ENCODE results near the gene UTP15. TPM values are rescaled to one million over a fixed set of nuclear protein-coding genes. Genes with fewer than 3 reads are reported as not detected.

Gene UTP15
- polyA plus RNA-seq, 1 of the 3 experiments (the other 2 are of a cell fraction): 10.2 TPM

- ChIA-PET POLR2A (no interaction called here), CTCF (interaction anchor here (7.8 kb wide), 1 partner anchor 16 kb away, joined by 100 read pairs; no protein-coding TSS in a partner anchor)
- Histone ChIP-seq H3K4me2 (0 out of 2 replicates have a peak overlapping the region, but pooled peaks have one; percentile 37), H4K20me1 (ENCODE audit: insufficient read depth) (no peaks in the 10 kb centered on the region), H3K9me2 (no peaks in the 10 kb centered on the region), H2AFZ (ENCODE audit: low read depth) (no peak overlapping the region), H3K9ac (no peak overlapping the region), H3F3A (replicated peaks; ENCODE audit: insufficient read depth) (peaks cover 9% of the 10 kb centered on the region), H3K9me3 (no peaks in the 10 kb centered on the region), H3K27ac (ENCODE audit: low read depth in 2 of 2, low read length in 1 of 2) (no peak overlapping the region), H3K79me2 (ENCODE audit: insufficient read depth) (no peaks in the 10 kb centered on the region), H3K4me1 (ENCODE audit: control insufficient read depth in 1 of 2, insufficient read depth in 2 of 2, low read depth in 1 of 2, low read length in 1 of 2) (no peaks in the 10 kb centered on the region), H3K27me3 (ENCODE audit: insufficient read depth) (no peaks in the 10 kb centered on the region), H3K36me3 (replicated peaks in 1 of 2; ENCODE audit: control insufficient read depth in 1 of 2, insufficient read depth in 2 of 2, low read length in 1 of 2) (no peaks in the 10 kb centered on the region), H3K4me3 (ENCODE audit: low read depth in 2 of 2, low read length in 1 of 2) (no peak overlapping the region)
- TF ChIP-seq, protein P1, sequence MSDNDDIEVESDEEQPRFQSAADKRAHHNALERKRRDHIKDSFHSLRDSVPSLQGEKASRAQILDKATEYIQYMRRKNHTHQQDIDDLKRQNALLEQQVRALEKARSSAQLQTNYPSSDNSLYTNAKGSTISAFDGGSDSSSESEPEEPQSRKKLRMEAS (IDR thresholded peaks at IDR 0.05; ENCODE audit: low read depth): no peak
- no peak for TF ChIP-seq GATA2 (CRISPR knock-in tag; IDR thresholded peaks at IDR 0.05)
- TF ChIP-seq FOSL2 (IDR thresholded peaks at IDR 0.05; ENCODE audit: borderline replicate concordance, low read depth): peak; percentile 27; the same call in 1 of the 2 replicates
- TF ChIP-seq POLR2AphosphoS5 (IDR thresholded peaks at IDR 0.05; ENCODE audit: low read depth, low read length): no peak
- 43% methylated on average over 3 of the region's 3 CpGs for WGBS (ENCODE audit: low lambda C conversion rate)
- DNase-seq: no peak
These were observed 25.4 kb upstream of the UTP15 start for GRCh38 chr5:73540192-73540591.

GRCh38 chr5:73542020-73542419 lies 23.5 kb upstream of the UTP15 start:
- Histone ChIP-seq H3K9me2 (no peaks in the 10 kb centered on the region), H3K79me2 (ENCODE audit: insufficient read depth) (no peaks in the 10 kb centered on the region), H3K36me3 (replicated peaks in 1 of 2; ENCODE audit: control insufficient read depth in 1 of 2, insufficient read depth in 2 of 2, low read length in 1 of 2) (no peaks in the 10 kb centered on the region), H3K9ac (no peak overlapping the region), H3K4me1 (ENCODE audit: control insufficient read depth in 1 of 2, insufficient read depth in 2 of 2, low read depth in 1 of 2, low read length in 1 of 2) (no peaks in the 10 kb centered on the region), H3F3A (replicated peaks; ENCODE audit: insufficient read depth) (peaks cover 9% of the 10 kb centered on the region), H3K27ac (ENCODE audit: low read depth in 2 of 2, low read length in 1 of 2) (no peak overlapping the region), H3K9me3 (no peaks in the 10 kb centered on the region), H2AFZ (ENCODE audit: low read depth) (peak overlapping the region; percentile 63; the same call in 1 of the 2 replicates), H3K4me2 (no peak overlapping the region), H3K4me3 (ENCODE audit: low read depth in 2 of 2, low read length in 1 of 2) (no peak overlapping the region), H4K20me1 (ENCODE audit: insufficient read depth) (no peaks in the 10 kb centered on the region), H3K27me3 (ENCODE audit: insufficient read depth) (no peaks in the 10 kb centered on the region)
- no peak for TF ChIP-seq TAF1 (IDR thresholded peaks at IDR 0.05; ENCODE audit: borderline replicate concordance, low read depth, low read length)
- no peak for TF ChIP-seq NRF1 (IDR thresholded peaks at IDR 0.05; ENCODE audit: low read depth, low read length)
- no peak for TF ChIP-seq NFIC (IDR thresholded peaks at IDR 0.05; ENCODE audit: borderline replicate concordance)
- TF ChIP-seq ELF1 (IDR thresholded peaks at IDR 0.05): no peak
- TF ChIP-seq FOXJ3 (CRISPR knock-in tag; IDR thresholded peaks at IDR 0.05): no peak
- no peak for TF ChIP-seq EZH2phosphoT487 (IDR thresholded peaks at IDR 0.05; ENCODE audit: borderline replicate concordance, low read depth)
- TF ChIP-seq GATA2 (CRISPR knock-in tag; IDR thresholded peaks at IDR 0.05): no peak
- no peak for TF ChIP-seq POLR2AphosphoS5 (IDR thresholded peaks at IDR 0.05; ENCODE audit: low read depth, low read length)
- TF ChIP-seq TCF12 (IDR thresholded peaks at IDR 0.05): no peak
- no peak for TF ChIP-seq SIN3A (IDR thresholded peaks at IDR 0.05; ENCODE audit: borderline replicate concordance, low read depth, low read length)
- TF ChIP-seq TEAD4 (IDR thresholded peaks at IDR 0.05; ENCODE audit: borderline replicate concordance, insufficient read depth): no peak
- no peak for TF ChIP-seq JUND (IDR thresholded peaks at IDR 0.05)
- TF ChIP-seq MXI1 (IDR thresholded peaks at IDR 0.05; ENCODE audit: low read depth, low read length): no peak
- TF ChIP-seq, protein P2, sequence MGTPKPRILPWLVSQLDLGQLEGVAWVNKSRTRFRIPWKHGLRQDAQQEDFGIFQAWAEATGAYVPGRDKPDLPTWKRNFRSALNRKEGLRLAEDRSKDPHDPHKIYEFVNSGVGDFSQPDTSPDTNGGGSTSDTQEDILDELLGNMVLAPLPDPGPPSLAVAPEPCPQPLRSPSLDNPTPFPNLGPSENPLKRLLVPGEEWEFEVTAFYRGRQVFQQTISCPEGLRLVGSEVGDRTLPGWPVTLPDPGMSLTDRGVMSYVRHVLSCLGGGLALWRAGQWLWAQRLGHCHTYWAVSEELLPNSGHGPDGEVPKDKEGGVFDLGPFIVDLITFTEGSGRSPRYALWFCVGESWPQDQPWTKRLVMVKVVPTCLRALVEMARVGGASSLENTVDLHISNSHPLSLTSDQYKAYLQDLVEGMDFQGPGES (IDR thresholded peaks at IDR 0.05; ENCODE audit: low read depth, low read length): no peak
- no peak for TF ChIP-seq REST (IDR thresholded peaks at IDR 0.05; ENCODE audit: low read depth, low read length)
- TF ChIP-seq, protein P3, sequence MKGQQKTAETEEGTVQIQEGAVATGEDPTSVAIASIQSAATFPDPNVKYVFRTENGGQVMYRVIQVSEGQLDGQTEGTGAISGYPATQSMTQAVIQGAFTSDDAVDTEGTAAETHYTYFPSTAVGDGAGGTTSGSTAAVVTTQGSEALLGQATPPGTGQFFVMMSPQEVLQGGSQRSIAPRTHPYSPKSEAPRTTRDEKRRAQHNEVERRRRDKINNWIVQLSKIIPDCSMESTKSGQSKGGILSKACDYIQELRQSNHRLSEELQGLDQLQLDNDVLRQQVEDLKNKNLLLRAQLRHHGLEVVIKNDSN (IDR thresholded peaks at IDR 0.05; ENCODE audit: borderline replicate concordance, low read depth): no peak
- TF ChIP-seq FOSL2 (IDR thresholded peaks at IDR 0.05; ENCODE audit: borderline replicate concordance, low read depth): no peak
- no peak for TF ChIP-seq RFX5 (IDR thresholded peaks at IDR 0.05; ENCODE audit: low read length)
- DNase-seq: no peak
- WGBS (ENCODE audit: low lambda C conversion rate): 55% methylated on average over 4 of the region's 4 CpGs
- ChIA-PET CTCF (interaction anchor here (0.9 to 1.6 kb wide), 4 partner anchors 11 to 360 kb away, joined by 3 to 5 read pairs (median 3); no protein-coding TSS in a partner anchor), POLR2A (no interaction called here)
